Activated naive CD4-positive, alpha-beta T cell treated with anti-CD3 and anti-CD28 coated beads, Interleukin-2, amount 10 ng/mL, durations not matched to agents 7 days and 5 days (primary cell): ENCODE data around the gene UBA6.

ENCODE experiments used
- CTCF ChIA-PET: fragments of 350-600 bp; sonication (Branson Sonifier 250); formaldehyde crosslinking; loops from one replicate; lab custom pipeline; 2021; ENCODE audit warnings: antibody characterized with exemption; lab: Charles Lee
- DNase-seq: peaks from one replicate; pipeline ENCODE4 v3.0.0-alpha.2; 2020
- H3K27ac Mint-ChIP-seq: one replicate; pipeline ENCODE4 v1.8.0; 2021; ENCODE audit warnings: mild to moderate bottlenecking, moderate library complexity, mixed read lengths
- H3K27me3 Mint-ChIP-seq: one replicate; pipeline ENCODE4 v1.8.0; 2021; ENCODE audit warnings: mild to moderate bottlenecking, mixed read lengths
- H3K36me3 Mint-ChIP-seq: one replicate; pipeline ENCODE4 v1.8.0; 2021; ENCODE audit warnings: mixed read lengths
- H3K4me1 Mint-ChIP-seq: one replicate; pipeline ENCODE4 v1.8.0; 2021; ENCODE audit warnings: mixed read lengths
- H3K4me3 Mint-ChIP-seq: one replicate; pipeline ENCODE4 v1.8.0; 2021; ENCODE audit warnings: mild to moderate bottlenecking, moderate library complexity, mixed read lengths
- H3K9me3 Mint-ChIP-seq: one replicate; pipeline ENCODE4 v1.8.0; 2021; ENCODE audit warnings: mixed read lengths

UBA6 gene

DNA sequence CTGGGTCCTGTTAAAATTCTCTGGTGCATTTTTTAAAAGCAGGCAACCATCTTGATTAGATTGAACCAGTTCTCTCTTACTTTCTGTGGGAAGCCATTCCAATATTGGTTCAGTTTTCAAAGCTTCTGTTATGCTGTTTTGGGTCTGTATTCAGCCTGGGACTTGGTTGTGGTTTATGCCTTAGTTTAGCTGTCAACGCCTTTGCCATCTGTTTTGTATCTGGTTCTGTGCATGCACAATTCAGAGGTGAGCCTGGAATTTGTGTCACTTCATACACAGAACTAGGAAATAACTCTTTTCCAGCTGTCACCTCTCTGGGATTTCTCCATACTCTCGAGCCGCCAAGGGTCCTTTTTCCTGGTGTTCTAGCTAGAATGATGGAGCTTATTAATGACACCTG, 96.2 kb downstream of the UBA6 start:
- H3K4me3 Mint-ChIP-seq, result no peak overlapping the region

GRCh38 chr4:67604029-67604381, 97.0 kb downstream of the UBA6 start:
- Mint-ChIP-seq H3K27me3 (no peaks in the 10 kb centered on the region), H3K27ac (no peak overlapping the region), H3K4me1 (peaks cover 7% of the 10 kb centered on the region), H3K9me3 (peaks cover 12% of the 10 kb centered on the region), H3K36me3 (peaks cover 58% of the 10 kb centered on the region), H3K4me3 (no peak overlapping the region)
- no peak for DNase-seq
- CTCF ChIA-PET, result interaction anchor here (0.7 kb wide), 1 partner anchor 62 kb away, joined by 3 read pairs; no protein-coding TSS in a partner anchor

More for the DNA sequence above, 96.2 kb downstream of the UBA6 start:
- Mint-ChIP-seq H3K36me3 (peaks cover 64% of the 10 kb centered on the region), H3K27me3 (no peaks in the 10 kb centered on the region), H3K27ac (no peak overlapping the region), H3K9me3 (peaks cover 14% of the 10 kb centered on the region), H3K4me1 (peaks cover 7% of the 10 kb centered on the region)
- no peak for DNase-seq
- CTCF ChIA-PET, result interaction anchor here (0.7 kb wide), 1 partner anchor 62 kb away, joined by 3 read pairs; no protein-coding TSS in a partner anchor

- Mint-ChIP-seq H3K9me3 (peaks cover 12% of the 10 kb centered on the region), H3K27ac (no peak overlapping the region), H3K36me3 (peaks cover 54% of the 10 kb centered on the region), H3K4me1 (peaks cover 5% of the 10 kb centered on the region), H3K4me3 (no peak overlapping the region), H3K27me3 (no peaks in the 10 kb centered on the region)
- CTCF ChIA-PET, result no interaction called here
- no peak for DNase-seq
These were observed 97.5 kb downstream of the UBA6 start for GRCh38 chr4:67603310-67604028.

GRCh38 chr4:67593741-67594175, 107.2 kb downstream of the UBA6 start:
- Mint-ChIP-seq H3K9me3 (no peaks in the 10 kb centered on the region), H3K27me3 (no peaks in the 10 kb centered on the region), H3K4me1 (no peaks in the 10 kb centered on the region), H3K36me3 (peaks cover 40% of the 10 kb centered on the region), H3K4me3 (no peak overlapping the region), H3K27ac (no peak overlapping the region)
- no peak for DNase-seq
- CTCF ChIA-PET, result no interaction called here

- H3K4me1 Mint-ChIP-seq, result peaks cover 8% of the 10 kb centered on the region
- no peaks in the 10 kb centered on the region for H3K9me3 Mint-ChIP-seq
- H3K36me3 Mint-ChIP-seq, result peaks cover 29% of the 10 kb centered on the region
- H3K27ac Mint-ChIP-seq, result no peak overlapping the region
- no peaks in the 10 kb centered on the region for H3K27me3 Mint-ChIP-seq
- no peak overlapping the region for H3K4me3 Mint-ChIP-seq
- DNase-seq, result no peak
- CTCF ChIA-PET, result no interaction called here
These were observed 113.8 kb downstream of the UBA6 start for GRCh38 chr4:67587156-67587555.

GRCh38 chr4:67584496-67584895, 116.5 kb downstream of the UBA6 start:
- H3K4me3 Mint-ChIP-seq, result no peak overlapping the region
- H3K27ac Mint-ChIP-seq, result no peak overlapping the region
- CTCF ChIA-PET, result no interaction called here
- H3K4me1 Mint-ChIP-seq, result peaks cover 26% of the 10 kb centered on the region
- no peaks in the 10 kb centered on the region for H3K27me3 Mint-ChIP-seq
- no peaks in the 10 kb centered on the region for H3K9me3 Mint-ChIP-seq
- DNase-seq, result no peak
- H3K36me3 Mint-ChIP-seq, result peaks cover 28% of the 10 kb centered on the region

GRCh38 chr4:67581913-67582312, 119.0 kb downstream of the UBA6 start:
- CTCF ChIA-PET, result interaction anchor here (1.3 to 1.5 kb wide), 2 partner anchors 11 to 25 kb away, joined by 3 read pairs; no protein-coding TSS in a partner anchor
- H3K27ac Mint-ChIP-seq, result peak overlapping the region; percentile 81
- peaks cover 46% of the 10 kb centered on the region for H3K36me3 Mint-ChIP-seq

DNA sequence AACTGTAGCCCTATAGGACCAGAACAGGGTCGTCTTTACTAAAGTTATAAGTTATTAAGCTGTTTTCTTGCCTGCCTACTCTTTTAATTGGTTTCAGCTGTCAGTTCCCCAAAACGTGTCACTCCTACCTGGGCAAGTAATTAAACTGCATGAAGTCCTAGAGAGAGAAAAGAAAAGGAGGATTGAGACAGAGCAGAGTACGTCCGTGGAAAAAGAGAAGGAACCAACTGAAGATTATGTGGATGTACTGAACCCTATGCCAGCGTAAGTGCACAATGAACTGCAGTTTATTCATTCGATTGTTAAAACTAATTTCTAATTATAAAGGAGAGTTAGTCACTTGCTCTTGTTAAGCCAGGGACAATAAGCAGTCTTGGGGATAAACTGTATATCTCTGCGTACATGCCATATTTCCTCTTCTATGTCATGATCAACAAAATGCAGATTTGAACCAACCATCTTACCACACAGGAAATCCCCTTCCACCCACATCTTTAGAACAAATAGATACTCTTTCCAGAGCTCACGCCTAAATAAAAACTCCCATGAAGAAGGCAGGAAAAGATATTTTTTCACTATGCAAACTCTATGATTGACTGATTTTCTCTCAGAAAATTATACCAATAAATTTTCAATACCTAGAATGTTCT, 119.6 kb downstream of the UBA6 start:
- CTCF ChIA-PET, result interaction anchor here (0.9 to 1.5 kb wide), 4 partner anchors 10 to 119 kb away, joined by 3 read pairs; partner anchors contain the start of gene UBA6
- DNase-seq, result peak; percentile 27
- peak overlapping the region; percentile 56 for H3K4me3 Mint-ChIP-seq
- peak overlapping the region; percentile 81 for H3K27ac Mint-ChIP-seq
- H3K36me3 Mint-ChIP-seq, result peaks cover 43% of the 10 kb centered on the region
- H3K9me3 Mint-ChIP-seq, result peaks cover 2% of the 10 kb centered on the region
- H3K27me3 Mint-ChIP-seq, result no peaks in the 10 kb centered on the region
- peaks cover 35% of the 10 kb centered on the region for H3K4me1 Mint-ChIP-seq

More at GRCh38 chr4:67581913-67582312, 119.0 kb downstream of the UBA6 start:
- no peak for DNase-seq
- H3K4me1 Mint-ChIP-seq, result peaks cover 33% of the 10 kb centered on the region
- peaks cover 2% of the 10 kb centered on the region for H3K9me3 Mint-ChIP-seq
- no peaks in the 10 kb centered on the region for H3K27me3 Mint-ChIP-seq
- H3K4me3 Mint-ChIP-seq, result no peak overlapping the region

DNA sequence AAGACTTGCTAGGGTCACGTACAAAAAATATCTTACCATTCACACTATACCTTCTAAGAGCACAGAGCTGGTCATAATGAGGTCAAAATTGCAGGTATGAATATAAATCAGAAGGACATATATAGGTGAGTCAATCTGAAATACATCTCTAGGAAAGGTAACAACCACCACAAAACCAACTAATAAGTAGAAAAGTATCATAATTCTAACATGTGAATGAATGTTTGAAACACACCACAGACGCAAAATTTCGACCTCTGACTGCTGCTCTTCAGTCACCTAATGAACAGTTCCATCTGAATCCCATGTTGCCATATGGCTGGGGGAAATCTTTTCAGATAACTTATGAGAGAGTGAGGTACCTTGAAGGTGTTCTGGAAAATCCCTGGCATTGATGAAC, 120.4 kb downstream of the UBA6 start:
- CTCF ChIA-PET, result interaction anchor here (0.9 to 1.3 kb wide), 3 partner anchors 10 to 120 kb away, joined by 3 read pairs; partner anchors contain the start of gene UBA6
- H3K4me3 Mint-ChIP-seq, result no peak overlapping the region
- H3K4me1 Mint-ChIP-seq, result peaks cover 43% of the 10 kb centered on the region
- DNase-seq, result no peak
- peak overlapping the region; percentile 81 for H3K27ac Mint-ChIP-seq
- no peaks in the 10 kb centered on the region for H3K27me3 Mint-ChIP-seq
- H3K9me3 Mint-ChIP-seq, result peaks cover 2% of the 10 kb centered on the region
- H3K36me3 Mint-ChIP-seq, result peaks cover 46% of the 10 kb centered on the region

GRCh38 chr4:67576538-67576937, 124.4 kb downstream of the UBA6 start:
- no peak overlapping the region for H3K4me3 Mint-ChIP-seq
- CTCF ChIA-PET, result no interaction called here
- DNase-seq, result no peak
- H3K36me3 Mint-ChIP-seq, result peaks cover 43% of the 10 kb centered on the region
- H3K9me3 Mint-ChIP-seq, result peaks cover 2% of the 10 kb centered on the region
- H3K27ac Mint-ChIP-seq, result no peak overlapping the region
- no peaks in the 10 kb centered on the region for H3K27me3 Mint-ChIP-seq
- H3K4me1 Mint-ChIP-seq, result peaks cover 59% of the 10 kb centered on the region

- CTCF ChIA-PET, result no interaction called here
- H3K4me1 Mint-ChIP-seq, result peaks cover 54% of the 10 kb centered on the region
- no peak for DNase-seq
- H3K36me3 Mint-ChIP-seq, result peaks cover 40% of the 10 kb centered on the region
- H3K27me3 Mint-ChIP-seq, result no peaks in the 10 kb centered on the region
- H3K4me3 Mint-ChIP-seq, result peak overlapping the region; percentile 19
- H3K9me3 Mint-ChIP-seq, result peaks cover 2% of the 10 kb centered on the region
- H3K27ac Mint-ChIP-seq, result peak overlapping the region; percentile 87
These were observed 124.9 kb downstream of the UBA6 start for GRCh38 chr4:67576059-67576466.

DNA sequence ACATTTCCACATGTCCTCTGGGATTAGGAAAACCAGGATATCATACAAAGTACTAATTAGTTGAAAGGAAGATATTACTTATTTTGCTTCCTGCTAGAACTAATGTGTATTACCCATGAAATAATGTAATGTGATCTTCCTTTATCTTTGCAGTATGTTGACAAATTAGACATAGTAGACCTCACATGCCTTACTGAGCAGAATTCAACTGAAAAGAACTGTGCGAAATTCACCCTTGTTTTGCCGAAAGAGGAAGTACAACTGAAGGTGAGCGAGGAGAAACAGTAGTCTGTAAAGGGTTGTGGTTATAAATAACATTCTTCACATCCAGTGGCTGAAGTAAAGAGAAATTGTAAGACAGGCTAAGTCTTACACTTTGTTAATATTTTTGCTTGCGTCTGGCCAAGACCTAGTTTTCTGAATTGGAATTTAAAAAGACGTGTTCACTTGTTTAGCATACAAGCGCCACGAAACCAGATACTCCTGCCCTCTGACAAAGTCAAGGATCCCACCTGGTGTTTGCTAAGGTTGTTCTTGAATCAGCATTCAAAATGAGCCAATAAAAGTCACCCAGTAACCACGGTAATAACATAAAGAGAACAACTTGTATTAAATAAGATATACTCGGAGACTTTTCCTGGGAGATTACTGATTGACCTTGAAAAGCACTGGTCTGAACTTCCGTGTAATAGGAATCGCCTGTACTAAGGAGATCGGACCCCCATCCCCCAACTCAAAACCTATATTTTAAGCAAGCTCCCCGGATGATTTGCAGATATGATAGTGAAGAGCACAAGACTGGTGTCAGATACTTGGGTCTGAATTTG, 125.5 kb downstream of the UBA6 start:
- CTCF ChIA-PET, result no interaction called here
- Mint-ChIP-seq H3K27ac (peak overlapping the region; percentile 87), H3K4me3 (peak overlapping the region; percentile 19), H3K27me3 (no peaks in the 10 kb centered on the region), H3K4me1 (peaks cover 49% of the 10 kb centered on the region), H3K36me3 (peaks cover 36% of the 10 kb centered on the region), H3K9me3 (peaks cover 2% of the 10 kb centered on the region)
- DNase-seq, result peak; percentile 27

DNA sequence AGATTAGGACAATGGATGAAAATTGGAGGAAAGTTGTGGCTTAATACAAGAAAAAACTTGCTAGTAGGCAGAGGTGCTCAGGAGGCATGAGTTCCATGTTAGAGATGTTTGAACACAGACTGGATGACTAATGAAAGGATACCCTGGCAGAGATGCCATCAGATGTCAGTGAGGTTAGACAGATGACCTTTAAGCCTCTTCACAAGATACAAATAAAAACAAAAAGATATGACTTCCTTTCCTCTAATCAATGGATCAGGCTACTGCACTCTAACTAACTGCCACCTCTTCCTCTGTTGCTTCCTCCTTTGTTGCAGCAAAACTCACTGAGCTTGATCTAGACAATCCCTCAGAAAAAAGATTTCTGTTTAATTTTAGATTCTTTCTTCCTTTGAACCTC, 127.8 kb downstream of the UBA6 start:
- H3K36me3 Mint-ChIP-seq, result peaks cover 24% of the 10 kb centered on the region
- no peaks in the 10 kb centered on the region for H3K27me3 Mint-ChIP-seq
- peaks cover 48% of the 10 kb centered on the region for H3K4me1 Mint-ChIP-seq
- H3K9me3 Mint-ChIP-seq, result no peaks in the 10 kb centered on the region
- DNase-seq, result no peak
- CTCF ChIA-PET, result interaction anchor here (0.8 kb wide), 1 partner anchor 174 kb away, joined by 3 read pairs; no protein-coding TSS in a partner anchor
- H3K4me3 Mint-ChIP-seq, result no peak overlapping the region
- peak overlapping the region; percentile 43 for H3K27ac Mint-ChIP-seq

GRCh38 chr4:67571975-67572374, 129.0 kb downstream of the UBA6 start:
- Mint-ChIP-seq H3K27me3 (no peaks in the 10 kb centered on the region), H3K36me3 (peaks cover 15% of the 10 kb centered on the region), H3K4me1 (peaks cover 44% of the 10 kb centered on the region), H3K4me3 (no peak overlapping the region), H3K9me3 (no peaks in the 10 kb centered on the region), H3K27ac (no peak overlapping the region)
- no peak for DNase-seq
- CTCF ChIA-PET, result no interaction called here
